ENCODE measurements around the gene SOCS7.
"Not testable (repeated sequence)": the region's sequence is repeated elsewhere in the genome, so short reads cannot be mapped to it uniquely, and the experiment has no call there.

SOCS7 gene

GRCh38 chr17:38437313-38437712 lies 85.7 kb downstream of the SOCS7 start:
- not testable (repeated sequence) for DNase-seq

- no peak for DNase-seq
These were observed 87.8 kb downstream of the SOCS7 start for GRCh38 chr17:38439436-38439835.

- no peak for DNase-seq
These were observed 89.2 kb downstream of the SOCS7 start for GRCh38 chr17:38440614-38441397.

- DNase-seq = peak in 11 of 56 donors; percentile 15 to 59 (median 29)
These were observed 89.9 kb downstream of the SOCS7 start for GRCh38 chr17:38441429-38442061.

GRCh38 chr17:38442548-38442947 lies 90.9 kb downstream of the SOCS7 start:
- no peak for DNase-seq

GRCh38 chr17:38443356-38444031 lies 91.8 kb downstream of the SOCS7 start:
- no peak for DNase-seq

- peak in 51 of 56 donors; percentile 24 to 84 (median 61) for DNase-seq
These were observed 92.5 kb downstream of the SOCS7 start for GRCh38 chr17:38444151-38444550.

GRCh38 chr17:38447502-38448085 lies 96.0 kb downstream of the SOCS7 start:
- DNase-seq = no peak

- no peak for DNase-seq
These were observed 96.6 kb downstream of the SOCS7 start for GRCh38 chr17:38448208-38448771.

- DNase-seq = no peak
These were observed 97.7 kb downstream of the SOCS7 start for GRCh38 chr17:38449364-38449763.

- DNase-seq = no peak
These were observed 98.9 kb downstream of the SOCS7 start for GRCh38 chr17:38450557-38451029.

- no peak for DNase-seq
These were observed 99.6 kb downstream of the SOCS7 start for GRCh38 chr17:38451030-38451839.

GRCh38 chr17:38451840-38452529 lies 100.3 kb downstream of the SOCS7 start:
- DNase-seq = peak in 14 of 56 donors; percentile 20 to 70 (median 28)

GRCh38 chr17:38452719-38453118 lies 101.1 kb downstream of the SOCS7 start:
- DNase-seq = no peak

- peak in 14 of 56 donors; percentile 15 to 72 (median 52) for DNase-seq
These were observed 102.3 kb downstream of the SOCS7 start for GRCh38 chr17:38453951-38454421.

- DNase-seq = peak in 54 of 56 donors; percentile 41 to 98 (median 85)
These were observed 102.9 kb downstream of the SOCS7 start for GRCh38 chr17:38454532-38454931.

All from nucleus accumbens (tissue), 56 donors.